HG03571 (cell line): ENCODE data around the gene TMEM266.

Experiments
- ATAC-seq: cut with Tn5 transposase; IDR thresholded peaks from one replicate; pipeline ENCODE4 v1.9.1; 2021; ENCODE audit not compliant: unreplicated experiment

TMEM266 gene

GRCh38 chr15:76199106-76200082, 139.6 kb downstream of the TMEM266 start:
- ATAC-seq, result no peak

GRCh38 chr15:76200083-76200465, 140.3 kb downstream of the TMEM266 start:
- ATAC-seq, result no peak

DNA sequence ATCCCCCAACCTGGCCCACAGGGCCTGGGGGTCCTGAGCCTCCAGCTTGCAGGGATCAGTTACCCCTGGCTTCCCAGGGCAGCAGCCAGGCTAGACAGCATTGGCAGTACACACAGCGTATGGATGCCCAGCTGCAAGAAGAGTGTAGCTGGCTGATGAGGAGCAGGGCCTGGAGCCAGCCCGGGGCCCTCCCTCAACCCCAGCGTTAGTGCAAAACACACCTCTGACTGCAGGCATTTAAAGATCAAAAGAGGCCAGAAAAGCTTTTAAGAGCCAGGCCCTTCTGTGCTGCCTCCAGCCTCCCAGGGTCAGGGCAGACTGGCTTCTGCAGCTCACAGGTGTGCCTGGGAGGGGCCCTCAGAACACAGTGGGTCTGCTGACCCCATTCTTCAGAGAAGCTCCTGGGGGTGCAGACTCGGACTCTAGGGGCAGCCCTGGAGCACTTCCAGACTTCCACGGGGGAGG, 140.9 kb downstream of the TMEM266 start:
- no peak for ATAC-seq

DNA sequence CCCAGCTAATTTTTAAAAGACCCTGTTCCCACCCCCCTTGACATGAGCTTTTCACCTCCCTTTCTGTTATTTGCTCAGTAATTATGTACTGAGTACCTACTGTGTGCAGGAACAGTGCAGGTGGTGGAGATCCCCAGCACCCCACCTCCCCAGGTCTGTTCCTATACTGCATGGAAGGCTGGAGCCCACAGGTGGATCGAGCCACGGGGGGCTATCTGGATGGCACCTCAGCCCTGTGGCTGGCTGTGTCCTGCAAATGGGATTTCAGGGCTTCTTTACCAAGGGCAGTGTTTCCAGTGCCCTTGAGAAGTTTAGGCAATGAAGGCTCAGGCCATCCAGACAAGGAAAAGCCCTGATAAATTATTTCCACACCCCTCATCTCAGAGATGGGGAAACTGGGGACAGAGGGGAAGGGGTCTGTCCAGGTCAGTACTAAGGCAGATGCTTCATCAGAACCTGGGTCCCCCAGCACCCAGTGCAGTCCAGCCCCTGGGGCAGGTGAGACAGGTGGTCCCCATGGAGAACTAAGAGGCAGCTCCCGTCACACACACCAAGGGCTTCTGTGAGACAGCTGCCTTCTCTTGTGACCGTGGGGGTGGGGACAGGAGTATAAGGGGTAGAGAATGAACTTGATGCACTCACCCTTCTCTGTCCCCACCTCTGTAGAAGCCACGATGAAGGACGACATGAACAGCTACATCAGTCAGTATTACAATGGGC, 141.9 kb downstream of the TMEM266 start:
- no peak for ATAC-seq

- no peak for ATAC-seq
Observed at GRCh38 chr15:76203346-76204108, 143.7 kb downstream of the TMEM266 start.

DNA sequence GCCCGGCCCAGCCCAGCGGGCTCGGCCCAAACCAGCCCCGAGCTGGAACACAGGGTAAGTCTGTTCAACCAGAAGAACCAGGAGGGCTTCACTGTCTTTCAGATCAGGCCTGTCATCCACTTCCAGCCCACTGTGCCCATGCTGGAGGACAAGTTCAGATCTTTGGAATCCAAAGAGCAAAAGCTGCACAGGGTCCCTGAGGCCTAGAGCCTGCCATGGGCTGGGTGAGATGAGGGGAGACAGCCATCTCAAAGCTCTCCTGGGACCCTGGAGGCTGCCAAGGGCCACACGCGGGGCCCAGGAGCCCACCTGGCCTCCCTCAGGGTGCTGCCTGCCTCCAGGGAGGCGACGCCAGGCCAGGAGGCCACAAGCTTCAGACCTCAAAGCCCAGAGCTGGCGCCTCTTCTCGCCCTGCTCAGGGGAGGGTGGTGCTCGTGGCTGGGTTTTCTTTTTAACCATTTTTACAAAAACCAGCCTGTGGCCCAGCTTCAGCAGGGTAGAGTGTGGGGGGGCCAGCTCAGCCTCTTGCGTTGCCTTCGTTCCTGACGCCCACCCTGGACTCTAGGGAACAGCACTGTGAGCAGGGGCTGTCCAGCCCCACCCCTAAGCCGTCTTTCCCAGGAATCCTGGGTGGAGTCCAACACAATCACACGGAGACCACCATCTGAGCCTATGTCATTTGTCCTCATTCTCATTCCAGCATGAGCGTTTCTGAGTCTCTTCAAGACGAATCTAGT, 144.5 kb downstream of the TMEM266 start:
- ATAC-seq, result no peak

DNA sequence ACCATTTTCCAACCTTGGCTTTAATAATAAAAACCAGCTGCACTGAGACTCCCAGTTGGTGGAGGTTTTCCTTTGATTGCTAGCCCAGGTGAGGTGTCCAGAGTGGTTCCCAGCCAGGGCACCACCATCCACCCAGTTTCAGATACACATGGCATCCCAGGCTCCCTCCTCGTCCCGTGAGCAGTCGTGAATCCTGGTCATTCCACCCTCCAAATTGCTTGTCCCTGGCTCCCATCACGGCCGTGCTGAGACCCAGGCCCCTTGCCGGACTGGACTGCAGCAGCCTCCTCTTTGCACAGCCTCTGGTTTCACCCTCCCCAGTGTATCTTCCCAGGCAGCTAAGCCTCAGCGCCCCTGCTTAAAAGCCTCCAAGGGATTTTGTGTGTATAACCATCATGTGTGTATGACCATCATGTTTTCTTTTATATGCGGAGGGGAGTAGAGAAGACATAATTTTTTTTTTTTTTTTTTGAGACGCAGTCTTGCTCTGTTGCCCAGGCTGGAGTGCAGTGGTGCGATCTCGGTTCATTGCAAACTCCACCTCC, 145.2 kb downstream of the TMEM266 start:
- no peak for ATAC-seq

- ATAC-seq, result no peak
Observed at GRCh38 chr15:76206325-76206976, 146.7 kb downstream of the TMEM266 start.

- ATAC-seq, result no peak
Observed at GRCh38 chr15:76208084-76208785, 148.4 kb downstream of the TMEM266 start.

DNA sequence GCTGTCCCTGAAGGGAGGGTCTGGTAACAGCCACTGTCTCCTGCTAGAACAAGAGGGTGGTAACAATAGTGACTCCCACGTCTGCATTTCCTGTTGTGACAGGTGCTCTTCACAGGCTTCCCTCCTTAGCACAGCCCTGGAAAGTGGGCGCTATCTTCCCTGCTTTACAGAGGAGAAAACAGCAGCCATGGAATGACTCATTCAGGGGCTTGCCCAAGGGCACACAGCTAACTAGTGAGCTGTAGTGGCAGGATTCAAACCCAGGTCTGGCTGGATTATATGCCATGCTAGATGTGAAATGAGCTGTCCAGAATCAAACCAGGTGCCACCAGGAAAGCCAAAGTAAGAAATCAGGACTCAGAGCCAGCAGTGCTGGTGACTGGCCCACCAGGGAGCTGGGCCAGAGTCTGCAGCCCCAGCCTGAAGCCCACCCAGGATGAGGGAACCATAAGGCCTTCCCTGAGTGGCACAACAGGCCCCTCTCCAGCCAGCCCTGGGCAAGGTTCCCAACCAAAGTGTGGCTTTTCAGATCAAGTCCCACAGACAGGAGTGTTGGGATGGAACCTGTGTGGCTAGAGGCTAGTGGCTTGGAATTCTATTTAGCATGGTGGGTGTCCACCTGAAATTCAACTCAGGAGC, 149.1 kb downstream of the TMEM266 start:
- ATAC-seq, result no peak

DNA sequence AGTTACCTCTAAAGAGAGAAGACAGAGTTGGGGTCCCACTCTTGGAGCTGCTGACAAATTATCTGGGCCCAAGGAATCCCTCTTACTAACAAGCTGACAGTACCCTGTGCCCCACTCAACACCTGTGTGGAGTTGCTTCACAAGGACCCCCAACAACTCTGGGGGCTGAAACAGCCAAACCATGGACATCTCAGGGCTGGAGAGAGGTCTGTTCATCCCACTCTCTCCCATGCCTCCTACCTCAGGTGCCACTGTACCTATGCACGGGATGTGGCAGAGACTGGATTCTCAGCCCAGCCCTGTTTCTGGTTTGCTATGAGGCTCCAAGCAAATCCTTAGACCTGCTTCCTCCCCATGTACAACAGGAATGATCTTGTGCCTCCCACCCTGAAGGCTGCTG, 149.7 kb downstream of the TMEM266 start:
- no peak for ATAC-seq

DNA sequence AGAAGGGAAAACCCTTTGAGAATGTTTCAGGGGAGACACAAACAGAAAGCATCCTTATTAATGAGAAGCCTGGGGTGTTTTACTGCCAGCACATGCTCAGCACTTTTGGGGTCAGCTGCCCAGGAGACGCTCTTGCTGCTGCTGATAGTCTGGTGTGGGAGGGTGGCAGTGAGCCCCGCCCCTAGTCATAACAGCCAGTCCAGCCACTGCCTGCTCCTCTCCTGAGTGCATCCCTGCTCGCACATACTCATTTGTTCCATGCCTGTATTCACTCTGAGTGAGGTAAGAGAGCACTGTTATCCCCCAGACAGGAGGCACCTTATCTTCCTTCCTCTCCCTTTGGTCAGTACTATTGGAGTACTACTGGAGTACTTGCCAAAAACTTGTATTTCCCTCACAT, 150.2 kb downstream of the TMEM266 start:
- ATAC-seq, result no peak

DNA sequence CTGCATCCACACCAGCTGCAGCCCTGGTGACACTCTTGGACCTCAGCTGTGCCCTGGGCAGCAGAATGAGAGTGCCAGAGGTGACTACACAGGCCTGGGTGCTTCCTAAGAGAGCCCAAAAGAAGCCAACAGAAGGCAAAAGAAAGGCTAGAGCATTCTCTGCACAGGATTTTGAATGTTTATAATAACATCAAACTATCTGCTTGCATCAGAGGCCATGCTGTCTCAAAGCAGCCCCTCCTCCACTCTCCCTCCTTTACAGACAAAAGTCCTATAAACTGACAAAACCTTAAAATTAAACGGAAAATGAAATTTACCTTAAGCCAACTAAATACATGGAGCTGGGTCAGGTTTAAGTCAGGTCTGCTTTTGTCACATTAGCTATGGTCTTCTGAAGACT, 155.8 kb downstream of the TMEM266 start:
- no peak for ATAC-seq

- ATAC-seq, result no peak
Observed at GRCh38 chr15:76217029-76217881, 157.5 kb downstream of the TMEM266 start.

DNA sequence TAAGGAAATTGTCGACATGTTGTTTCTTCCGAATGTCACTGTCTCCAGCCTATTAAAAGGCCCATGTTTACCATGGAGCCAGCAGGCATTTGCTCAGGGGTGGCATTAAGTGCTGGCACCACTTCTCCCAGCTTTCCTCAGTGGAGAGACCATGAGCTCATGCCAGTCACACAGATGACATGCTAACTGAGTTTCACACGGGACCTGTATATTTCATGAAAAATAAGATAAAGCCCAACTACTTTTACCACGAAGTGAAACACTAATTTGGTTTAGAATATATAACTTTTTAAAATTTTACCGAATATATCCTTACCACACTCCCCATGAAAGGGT, 158.1 kb downstream of the TMEM266 start:
- ATAC-seq, result no peak

- ATAC-seq, result no peak
Observed at GRCh38 chr15:76221085-76221767, 161.4 kb downstream of the TMEM266 start.

DNA sequence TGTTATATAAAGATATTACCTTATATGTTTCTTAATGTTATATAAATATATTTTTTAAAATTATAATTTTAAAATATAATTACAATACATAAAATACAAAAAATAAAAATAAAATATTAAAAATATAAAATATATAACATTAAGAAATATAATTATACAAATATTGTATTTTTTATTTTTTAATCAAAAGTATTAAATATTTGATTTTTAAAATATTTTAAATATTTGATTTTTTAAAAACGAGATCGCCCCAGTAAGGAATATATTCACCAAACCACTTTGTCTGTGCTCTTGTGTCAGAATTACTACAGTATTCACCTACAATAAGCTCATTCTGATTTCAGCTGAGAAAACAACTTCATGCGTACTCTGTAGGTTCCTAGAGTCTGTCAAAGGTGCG, 162.4 kb downstream of the TMEM266 start:
- ATAC-seq, result no peak
